OCI-LY1 (cell line): ENCODE measurements around the gene CETN1.

Source experiments
- H2AFZ ChIP-seq: fragments of 200-600 bp; sonication (generic), shearing (Covaris generic); 2 replicates; pipeline ENCODE4 v1.6.0; 2014; ENCODE audit warnings: antibody characterized with exemption, mild to moderate bottlenecking, low read length
- H3F3A ChIP-seq: fragments of 200-600 bp; sonication (generic), shearing (Covaris generic); 2 replicates; pipeline ENCODE4 v1.6.0; 2014; ENCODE audit warnings: mild to moderate bottlenecking, antibody characterized with exemption, low read length, moderate library complexity; ENCODE audit not compliant: insufficient read depth
- H3K27ac ChIP-seq: fragments of 200-600 bp; sonication (generic); 2 replicates; pipeline ENCODE4 v1.5.1; 2014; ENCODE audit warnings: low read length, mixed run types, mild to moderate bottlenecking, low read depth; ENCODE audit not compliant: poor library complexity, severe bottlenecking
- H3K27me3 ChIP-seq: fragments of 200-600 bp; sonication (generic); 2 replicates; pipeline ENCODE4 v1.6.0; 2014; ENCODE audit warnings: antibody characterized with exemption, mild to moderate bottlenecking, low read length, moderate library complexity; ENCODE audit not compliant: insufficient read depth
- H3K36me3 ChIP-seq: fragments of 200-600 bp; sonication (generic); 2 replicates; pipeline ENCODE4 v1.6.1; 2014; ENCODE audit warnings: mild to moderate bottlenecking, antibody characterized with exemption, low read length, moderate library complexity, mixed read lengths; ENCODE audit not compliant: insufficient read depth
- H3K4me1 ChIP-seq: fragments of 200-600 bp; sonication (generic); 2 replicates; pipeline ENCODE4 v1.5.1; 2014; ENCODE audit warnings: mild to moderate bottlenecking, low read length, moderate library complexity; ENCODE audit not compliant: insufficient read depth, severe bottlenecking
- H3K4me2 ChIP-seq: fragments of 200-600 bp; sonication (generic), shearing (Covaris generic); 2 replicates; pipeline ENCODE4 v1.6.1; 2014; ENCODE audit warnings: low read length
- H3K4me3 ChIP-seq: fragments of 200-600 bp; sonication (generic); 2 replicates; pipeline ENCODE4 v1.5.1; 2014; ENCODE audit warnings: low read length, low read depth, mild to moderate bottlenecking, mixed read lengths; ENCODE audit not compliant: poor library complexity, severe bottlenecking
- H3K79me2 ChIP-seq: fragments of 200-600 bp; shearing (Covaris generic); 2 replicates; pipeline ENCODE4 v1.6.1; 2016; ENCODE audit warnings: mixed run types, low read length, mixed read lengths; ENCODE audit not compliant: insufficient read depth
- H3K9ac ChIP-seq: fragments of 200-600 bp; sonication (generic), shearing (Covaris generic); 2 replicates; pipeline ENCODE4 v1.6.1; 2014; ENCODE audit warnings: mild to moderate bottlenecking, low read length, mixed read lengths
- H3K9me2 ChIP-seq: fragments of 200-600 bp; sonication (generic), shearing (Covaris generic); 2 replicates; pipeline ENCODE4 v1.6.1; 2014; ENCODE audit warnings: low read depth, mild to moderate bottlenecking, low read length, mixed read lengths
- H3K9me3 ChIP-seq: fragments of 200-600 bp; shearing (Covaris generic); 2 replicates; pipeline ENCODE4 v1.6.1; 2014; ENCODE audit warnings: low read length, mixed read lengths
- H4K20me1 ChIP-seq: fragments of 200-600 bp; sonication (generic), shearing (Covaris generic); 2 replicates; pipeline ENCODE4 v1.6.0; 2016; ENCODE audit warnings: mild to moderate bottlenecking, low read length; ENCODE audit not compliant: insufficient read depth
- EZH2 ChIP-seq: fragments of 200-600 bp; sonication (generic), shearing (Covaris generic); IDR thresholded peaks from 2 replicates; pipeline ENCODE4 v1.8.0; 2017; ENCODE audit warnings: borderline replicate concordance, mixed run types, mild to moderate bottlenecking, antibody characterized with exemption, low read length, moderate library complexity, mixed read lengths
- TF ChIP-seq, protein P1 (sequence below): fragments of 200-600 bp; sonication (generic), shearing (Covaris generic); IDR thresholded peaks from 2 replicates; pipeline ENCODE4 v1.5.1; 2017; ENCODE audit warnings: mild to moderate bottlenecking, antibody characterized with exemption, low read length, moderate library complexity, mixed read lengths

Gene CETN1

DNA sequence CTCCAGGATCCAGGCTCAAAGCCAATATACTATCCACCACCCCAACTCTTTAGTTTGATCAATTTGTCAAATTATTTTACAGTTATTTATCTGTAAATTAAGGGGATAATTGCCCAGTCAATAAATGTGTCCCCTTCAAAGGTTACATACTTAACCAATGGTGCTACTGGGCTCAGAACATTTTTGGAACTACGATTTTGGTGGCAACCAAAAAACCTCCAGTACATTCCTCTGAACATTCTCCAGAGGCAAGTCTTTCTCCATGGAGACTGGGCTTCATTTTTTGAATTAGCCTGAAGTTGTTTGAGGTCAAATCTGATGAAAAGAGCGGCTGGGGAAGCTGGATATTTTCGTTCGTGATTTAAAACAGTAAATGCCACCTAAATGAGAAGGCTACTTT, 14.9 kb downstream of the CETN1 start:
- Histone ChIP-seq H3K9ac (no peak overlapping the region), H4K20me1 (no peaks in the 10 kb centered on the region), H3K36me3 (no peaks in the 10 kb centered on the region), H3K27ac (no peak overlapping the region), H3K9me3 (no peaks in the 10 kb centered on the region), H3K4me1 (no peaks in the 10 kb centered on the region), H3K9me2 (no peaks in the 10 kb centered on the region), H3K4me3 (no peak overlapping the region), H3K4me2 (no peak overlapping the region), H3K79me2 (no peaks in the 10 kb centered on the region), H2AFZ (no peak overlapping the region), H3F3A (no peaks in the 10 kb centered on the region), H3K27me3 (no peaks in the 10 kb centered on the region)
- TF ChIP-seq, protein P1, sequence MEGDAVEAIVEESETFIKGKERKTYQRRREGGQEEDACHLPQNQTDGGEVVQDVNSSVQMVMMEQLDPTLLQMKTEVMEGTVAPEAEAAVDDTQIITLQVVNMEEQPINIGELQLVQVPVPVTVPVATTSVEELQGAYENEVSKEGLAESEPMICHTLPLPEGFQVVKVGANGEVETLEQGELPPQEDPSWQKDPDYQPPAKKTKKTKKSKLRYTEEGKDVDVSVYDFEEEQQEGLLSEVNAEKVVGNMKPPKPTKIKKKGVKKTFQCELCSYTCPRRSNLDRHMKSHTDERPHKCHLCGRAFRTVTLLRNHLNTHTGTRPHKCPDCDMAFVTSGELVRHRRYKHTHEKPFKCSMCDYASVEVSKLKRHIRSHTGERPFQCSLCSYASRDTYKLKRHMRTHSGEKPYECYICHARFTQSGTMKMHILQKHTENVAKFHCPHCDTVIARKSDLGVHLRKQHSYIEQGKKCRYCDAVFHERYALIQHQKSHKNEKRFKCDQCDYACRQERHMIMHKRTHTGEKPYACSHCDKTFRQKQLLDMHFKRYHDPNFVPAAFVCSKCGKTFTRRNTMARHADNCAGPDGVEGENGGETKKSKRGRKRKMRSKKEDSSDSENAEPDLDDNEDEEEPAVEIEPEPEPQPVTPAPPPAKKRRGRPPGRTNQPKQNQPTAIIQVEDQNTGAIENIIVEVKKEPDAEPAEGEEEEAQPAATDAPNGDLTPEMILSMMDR, result no peak
- no peak for TF ChIP-seq EZH2

DNA sequence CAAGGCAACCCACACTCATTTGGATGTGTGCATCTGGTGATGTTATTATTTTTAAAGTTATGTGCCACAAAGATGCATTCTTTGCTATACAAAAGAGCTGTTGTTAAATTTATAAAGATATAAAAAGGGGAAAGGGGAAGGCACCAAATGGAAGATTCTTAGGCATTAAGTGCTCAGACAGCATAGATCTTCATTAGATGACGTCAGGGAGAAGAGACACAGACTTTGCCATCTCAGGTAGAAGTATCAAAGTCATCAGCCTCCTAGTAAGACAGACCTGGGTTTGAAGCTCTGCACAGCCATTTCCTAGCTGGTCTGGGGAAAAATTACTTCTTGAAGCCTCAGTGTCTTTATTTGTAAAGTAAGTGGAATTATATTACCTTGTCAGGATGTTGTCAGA, 15.4 kb downstream of the CETN1 start:
- Histone ChIP-seq H3K4me2 (no peak overlapping the region), H4K20me1 (no peaks in the 10 kb centered on the region), H3K9me2 (no peaks in the 10 kb centered on the region), H3K27ac (no peak overlapping the region), H3K27me3 (no peaks in the 10 kb centered on the region), H2AFZ (no peak overlapping the region), H3K4me1 (no peaks in the 10 kb centered on the region), H3F3A (no peaks in the 10 kb centered on the region), H3K9me3 (no peaks in the 10 kb centered on the region), H3K9ac (no peak overlapping the region), H3K4me3 (no peak overlapping the region), H3K79me2 (no peaks in the 10 kb centered on the region), H3K36me3 (no peaks in the 10 kb centered on the region)
- TF ChIP-seq, protein P1, result no peak
- TF ChIP-seq EZH2, result no peak

DNA sequence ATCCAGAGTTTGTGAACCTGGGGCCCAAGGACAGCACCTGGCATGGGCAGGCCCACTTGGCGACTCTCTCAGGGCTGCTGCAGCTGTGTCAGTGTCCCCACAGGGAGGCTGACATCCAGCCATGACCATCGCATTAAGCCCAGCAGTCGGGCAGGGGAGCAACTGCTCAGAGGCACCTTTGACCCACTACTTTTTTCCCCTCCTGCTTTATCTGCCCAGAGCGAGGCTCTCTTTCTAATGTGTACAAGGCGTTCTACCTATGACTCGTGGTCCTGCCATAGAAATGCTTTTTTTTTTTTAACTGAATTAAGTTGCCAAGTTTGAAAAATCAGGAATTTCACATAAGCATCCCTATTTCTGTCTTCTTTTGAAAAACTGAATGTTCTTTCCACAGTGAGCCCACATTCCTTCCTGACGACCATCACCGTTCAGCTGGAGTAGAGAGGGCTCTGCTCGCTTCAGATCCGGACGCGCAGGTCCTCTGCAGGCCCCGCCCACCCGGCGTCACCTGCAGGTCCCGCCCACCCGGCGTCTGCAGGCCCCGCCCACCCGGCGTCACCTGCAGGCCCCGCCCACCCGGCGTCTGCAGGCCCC, 16.2 kb downstream of the CETN1 start:
- no peaks in the 10 kb centered on the region for H4K20me1 ChIP-seq
- TF ChIP-seq, protein P1, result no peak
- no peak for TF ChIP-seq EZH2
- H3K4me3 ChIP-seq, result no peak overlapping the region
- no peaks in the 10 kb centered on the region for H3F3A ChIP-seq
- H3K27ac ChIP-seq, result no peak overlapping the region
- H3K9ac ChIP-seq, result no peak overlapping the region
- no peaks in the 10 kb centered on the region for H3K36me3 ChIP-seq
- no peaks in the 10 kb centered on the region for H3K4me1 ChIP-seq
- H3K9me3 ChIP-seq, result no peaks in the 10 kb centered on the region
- no peaks in the 10 kb centered on the region for H3K9me2 ChIP-seq
- H2AFZ ChIP-seq, result no peak overlapping the region
- H3K4me2 ChIP-seq, result peak overlapping the region; percentile 26; the same call in 1 of the 2 replicates
- H3K79me2 ChIP-seq, result no peaks in the 10 kb centered on the region
- no peaks in the 10 kb centered on the region for H3K27me3 ChIP-seq
